ENCODE data around the gene SBF1. TPM values are rescaled to one million over a fixed set of nuclear protein-coding genes. Genes with fewer than 3 reads are reported as not detected.

SBF1 gene
- total and polyA plus RNA-seq, 2 donors (not counting 1 experiment from before 2014, with no cell fraction given), result 13.5 to 75.8 TPM

- Histone ChIP-seq H4K20me1 (ENCODE audit: control insufficient read depth, extremely low read depth, insufficient read depth, low read length) (no peaks in the 10 kb centered on the region), H3K9me3 (ENCODE audit: control insufficient read depth, insufficient read depth, low read depth, low read length) (no peaks in the 10 kb centered on the region), H3K27me3 (ENCODE audit: control insufficient read depth, insufficient read depth, low read length) (no peaks in the 10 kb centered on the region), H3K4me1 (ENCODE audit: control insufficient read depth, extremely low read depth, insufficient read depth, low read length) (no peaks in the 10 kb centered on the region), H3K4me2 (ENCODE audit: extremely low read depth, insufficient read depth, low read length) (no peak overlapping the region), H3K79me2 (ENCODE audit: control insufficient read depth, insufficient read depth, low read length) (peaks cover 2% of the 10 kb centered on the region), H2AFZ (ENCODE audit: low read length) (no peak overlapping the region), H3K4me3 (replicated peaks in 1 of 4; ENCODE audit: control extremely low read depth in 1 of 4, insufficient read depth in 1 of 4, low read depth in 3 of 4, low read length in 4 of 4) (no peak overlapping the region), H3K36me3 (ENCODE audit: control insufficient read depth, insufficient read depth, low read length) (peaks cover 2% of the 10 kb centered on the region), H3K27ac (ENCODE audit: insufficient read depth, low read length) (no peak overlapping the region), H3K9ac (ENCODE audit: insufficient read depth, low read length) (no peak overlapping the region)
- DNase-seq (ENCODE audit: low read depth in 2 of 2), result no peak
- TF ChIP-seq EZH2 (IDR thresholded peaks at IDR 0.05; ENCODE audit: low read length, missing control alignments) (no peak), CTCF (conservative IDR thresholded peaks at IDR 0.05 in 1 of 2, IDR thresholded peaks at IDR 0.05 in 1 of 2; ENCODE audit: low read depth in 1 of 2, low read length in 2 of 2) (no peak)
Measured at GRCh38 chr22:50406416-50407170, 68.2 kb downstream of the SBF1 start.

GRCh38 chr22:50403701-50404101, 71.1 kb downstream of the SBF1 start:
- Histone ChIP-seq H3K36me3 (ENCODE audit: control insufficient read depth, insufficient read depth, low read length) (no peaks in the 10 kb centered on the region), H3K9ac (ENCODE audit: insufficient read depth, low read length) (no peak overlapping the region), H3K27me3 (ENCODE audit: control insufficient read depth, insufficient read depth, low read length) (no peaks in the 10 kb centered on the region), H3K4me2 (ENCODE audit: extremely low read depth, insufficient read depth, low read length) (no peak overlapping the region), H3K4me1 (ENCODE audit: control insufficient read depth, extremely low read depth, insufficient read depth, low read length) (no peaks in the 10 kb centered on the region), H3K9me3 (ENCODE audit: control insufficient read depth, insufficient read depth, low read depth, low read length) (no peaks in the 10 kb centered on the region), H3K4me3 (replicated peaks in 1 of 4; ENCODE audit: control extremely low read depth in 1 of 4, insufficient read depth in 1 of 4, low read depth in 3 of 4, low read length in 4 of 4) (no peak overlapping the region), H2AFZ (ENCODE audit: low read length) (no peak overlapping the region), H3K79me2 (ENCODE audit: control insufficient read depth, insufficient read depth, low read length) (peaks cover 2% of the 10 kb centered on the region), H3K27ac (ENCODE audit: insufficient read depth, low read length) (no peak overlapping the region), H4K20me1 (ENCODE audit: control insufficient read depth, extremely low read depth, insufficient read depth, low read length) (no peaks in the 10 kb centered on the region)
- TF ChIP-seq CTCF (conservative IDR thresholded peaks at IDR 0.05 in 1 of 2, IDR thresholded peaks at IDR 0.05 in 1 of 2; ENCODE audit: low read depth in 1 of 2, low read length in 2 of 2) (no peak), EZH2 (IDR thresholded peaks at IDR 0.05; ENCODE audit: low read length, missing control alignments) (no peak)
- DNase-seq (ENCODE audit: low read depth in 2 of 2), result peak in 1 of 2 donors; percentile 17

GRCh38 chr22:50401907-50402306, 72.9 kb downstream of the SBF1 start:
- Histone ChIP-seq H3K27ac (ENCODE audit: insufficient read depth, low read length) (no peak overlapping the region), H2AFZ (ENCODE audit: low read length) (no peak overlapping the region), H3K4me3 (replicated peaks in 1 of 4; ENCODE audit: control extremely low read depth in 1 of 4, insufficient read depth in 1 of 4, low read depth in 3 of 4, low read length in 4 of 4) (no peak overlapping the region), H3K36me3 (ENCODE audit: control insufficient read depth, insufficient read depth, low read length) (no peaks in the 10 kb centered on the region), H3K9me3 (ENCODE audit: control insufficient read depth, insufficient read depth, low read depth, low read length) (no peaks in the 10 kb centered on the region), H4K20me1 (ENCODE audit: control insufficient read depth, extremely low read depth, insufficient read depth, low read length) (no peaks in the 10 kb centered on the region), H3K9ac (ENCODE audit: insufficient read depth, low read length) (no peak overlapping the region), H3K4me1 (ENCODE audit: control insufficient read depth, extremely low read depth, insufficient read depth, low read length) (no peaks in the 10 kb centered on the region), H3K79me2 (ENCODE audit: control insufficient read depth, insufficient read depth, low read length) (peaks cover 2% of the 10 kb centered on the region), H3K4me2 (ENCODE audit: extremely low read depth, insufficient read depth, low read length) (no peak overlapping the region), H3K27me3 (ENCODE audit: control insufficient read depth, insufficient read depth, low read length) (no peaks in the 10 kb centered on the region)
- TF ChIP-seq CTCF (conservative IDR thresholded peaks at IDR 0.05 in 1 of 2, IDR thresholded peaks at IDR 0.05 in 1 of 2; ENCODE audit: low read depth in 1 of 2, low read length in 2 of 2), result no peak
- no peak for TF ChIP-seq EZH2 (IDR thresholded peaks at IDR 0.05; ENCODE audit: low read length, missing control alignments)
- no peak for DNase-seq (ENCODE audit: low read depth in 2 of 2)
